Fibroblast of lung (primary cell): ENCODE data around the gene KRTAP9-3.
"Not testable (repeated sequence)": the region's sequence is repeated elsewhere in the genome, so short reads cannot be mapped to it uniquely, and the experiment has no call there.

Source experiments
- CTCF ChIP-seq, 2 donors: IDR thresholded peaks in 1 of 2; conservative IDR thresholded peaks in 1 of 2; 1 replicate in 1 of 2; 2 replicates in 1 of 2; pipeline ENCODE4 v1.5.1; 2011 to 2012; ENCODE audit warnings: low read length in 2 of 2, control low read depth in 1 of 2, inconsistent platforms in 1 of 2, low read depth in 1 of 2, mild to moderate bottlenecking in 1 of 2
- EZH2 ChIP-seq: IDR thresholded peaks from 2 replicates; pipeline ENCODE4 v1.5.1; 2012; ENCODE audit warnings: low read length, control low read depth, mild to moderate bottlenecking; ENCODE audit errors: missing control alignments

GRCh38 chr17:41271323-41271722 is 39.1 kb downstream of the KRTAP9-3 start:
- not testable (repeated sequence) for TF ChIP-seq CTCF (conservative IDR thresholded peaks at IDR 0.05 in 1 of 2, IDR thresholded peaks at IDR 0.05 in 1 of 2; ENCODE audit: low read depth in 1 of 2, low read length in 2 of 2); EZH2
